B cell (primary cell): Measurements from ENCODE around the gene AHRR. TPM values are rescaled to one million over a fixed set of nuclear protein-coding genes. Genes with fewer than 3 reads are reported as not detected.

Experiments used
- ATAC-seq: fragments of 200-7000 bp; cut with Tn5 transposase; one replicate; pipeline ENCODE4 v1.10.0; 2021; ENCODE audit warnings: low read depth, mild to moderate bottlenecking, moderate number of reproducible peaks, moderate library complexity
- CTCF ChIA-PET: fragments of 350-600 bp; sonication (Branson Sonifier 250); formaldehyde crosslinking; loops from one replicate; lab custom pipeline; 2021; ENCODE audit warnings: antibody characterized with exemption, inconsistent platforms; lab: Charles Lee
- POLR2A ChIA-PET: fragments of 350-600 bp; sonication (Branson Sonifier 250); formaldehyde crosslinking; loops from one replicate; lab custom pipeline; 2021; ENCODE audit warnings: antibody characterized with exemption; lab: Charles Lee
- DNase-seq: peaks from one replicate; pipeline ENCODE4 v3.0.0; 2013
- H2AFZ ChIP-seq: 2 replicates; pipeline ENCODE4 v1.6.1; 2012; ENCODE audit warnings: mild to moderate bottlenecking, low read depth, low read length; ENCODE audit not compliant: insufficient read depth, poor library complexity, severe bottlenecking
- H3K27ac ChIP-seq, 2 donors: 1 replicate in 1 of 2; 2 replicates in 1 of 2; pipeline ENCODE4 v1.5.1; 2012 to 2013; ENCODE audit warnings: low read length in 2 of 2, mild to moderate bottlenecking in 2 of 2, moderate library complexity in 1 of 2
- H3K27me3 ChIP-seq, 4 experiments: fragments of 200-600 bp in 1 of 4; sonication (generic) in 1 of 4; replicated peaks in 1 of 4; 1 replicate in 2 of 4; 2 replicates in 2 of 4; pipeline versions ENCODE4 v1.6.1 to v1.7.0; 2013 to 2016; ENCODE audit warnings: low read length in 3 of 4, mild to moderate bottlenecking in 2 of 4, mixed read lengths in 1 of 4, moderate library complexity in 1 of 4; ENCODE audit not compliant: insufficient read depth in 4 of 4, control insufficient read depth in 3 of 4; ENCODE audit errors: control extremely low read depth in 1 of 4
- H3K36me3 ChIP-seq, 2 experiments: replicated peaks in 1 of 2; 1 replicate in 1 of 2; 2 replicates in 1 of 2; pipeline versions ENCODE4 v1.6.1 to v1.7.1; 2013; ENCODE audit warnings: low read length in 1 of 2; ENCODE audit not compliant: insufficient read depth in 2 of 2, control insufficient read depth in 1 of 2; ENCODE audit errors: control extremely low read depth in 1 of 2, extremely low read depth in 1 of 2
- H3K4me1 ChIP-seq, 2 donors: fragments of 200-600 bp in 1 of 2; sonication (generic) in 1 of 2; 1 replicate in 1 of 2; 2 replicates in 1 of 2; pipeline versions ENCODE4 v1.5.1 to v1.6.1; 2013 to 2017; ENCODE audit warnings: low read length in 2 of 2; ENCODE audit not compliant: control insufficient read depth in 2 of 2, insufficient read depth in 2 of 2
- H3K4me2 ChIP-seq: replicated peaks from 2 replicates; pipeline ENCODE3; 2012; ENCODE audit warnings: mild to moderate bottlenecking, low read depth, low read length; ENCODE audit not compliant: poor library complexity, severe bottlenecking
- H3K4me3 ChIP-seq, 5 experiments: fragments of 200-600 bp in 1 of 5; sonication (generic) in 1 of 5; 1 replicate in 3 of 5; 2 replicates in 2 of 5; pipeline versions ENCODE4 v1.5.1 to v1.7.0; 2011 to 2016; ENCODE audit warnings: low read length in 4 of 5, mild to moderate bottlenecking in 4 of 5, low read depth in 2 of 5, control low read depth in 1 of 5, moderate library complexity in 1 of 5; ENCODE audit not compliant: insufficient read depth in 1 of 5; ENCODE audit errors: control extremely low read depth in 1 of 5, extremely low read depth in 1 of 5
- H3K79me2 ChIP-seq: fragments of 200-600 bp; sonication (generic); one replicate; pipeline ENCODE4 v1.6.0; 2016; ENCODE audit warnings: low read length; ENCODE audit not compliant: control insufficient read depth, insufficient read depth
- H3K9ac ChIP-seq: fragments of 200-600 bp; sonication (generic); 2 replicates; pipeline ENCODE4 v1.6.1; 2017; ENCODE audit warnings: mild to moderate bottlenecking, low read length, moderate library complexity
- H3K9me3 ChIP-seq, 3 donors: one replicate each; pipeline versions ENCODE4 v1.6.1 to v1.7.1; 2013; ENCODE audit warnings: low read length in 2 of 3; ENCODE audit not compliant: control insufficient read depth in 2 of 3, insufficient read depth in 1 of 3; ENCODE audit errors: control extremely low read depth in 1 of 3
- H4K20me1 ChIP-seq: 2 replicates; pipeline ENCODE4 v1.6.0; 2012; ENCODE audit warnings: mild to moderate bottlenecking, low read length; ENCODE audit not compliant: insufficient read depth, control insufficient read depth, poor library complexity, severe bottlenecking
- H3K27ac Mint-ChIP-seq: one replicate; pipeline ENCODE4 v1.8.0; 2021; ENCODE audit warnings: mixed read lengths
- H3K27me3 Mint-ChIP-seq: one replicate; pipeline ENCODE4 v1.8.0; 2021; ENCODE audit warnings: mixed read lengths
- H3K4me1 Mint-ChIP-seq: one replicate; pipeline ENCODE4 v1.8.0; 2021; ENCODE audit warnings: mixed read lengths
- H3K4me3 Mint-ChIP-seq: one replicate; pipeline ENCODE4 v1.8.0; 2021; ENCODE audit warnings: mixed read lengths
- H3K9me3 Mint-ChIP-seq: one replicate; pipeline ENCODE4 v1.8.0; 2022; ENCODE audit warnings: mixed read lengths; ENCODE audit not compliant: insufficient read depth
- CTCF ChIP-seq: fragments of 200-600 bp; IDR thresholded peaks from one replicate; pipeline ENCODE4 v1.8.0; 2022; ENCODE audit warnings: antibody characterized with exemption, mild to moderate bottlenecking
- EZH2 ChIP-seq: IDR thresholded peaks from 2 replicates; pipeline ENCODE4 v1.6.1; 2012; ENCODE audit warnings: borderline replicate concordance, low read depth, mild to moderate bottlenecking, moderate library complexity, low read length; ENCODE audit not compliant: insufficient read depth, poor library complexity, severe bottlenecking
- WGBS: methylation state at CpG from one replicate; pipeline ENCODE4 v1.1.5; 2013; ENCODE audit warnings: missing lambda C conversion rate; ENCODE audit not compliant: insufficient coverage; 5-methylcytosine and 5-hydroxymethylcytosine counted together
- intact Hi-C: fragments of 100-400 bp; cut with micrococcal nuclease; formaldehyde crosslinking; loops from one replicate; pipeline ENCODE4 v1.10.0; 2022
- polyA plus RNA-seq: library from polyadenylated mRNA; depleted of rRNA; stranded (reverse); fragments of >200 nt; gene quantifications from 2 replicates; pipeline ENCODE4 v1.2.3, GENCODE V29; 2012
- total RNA-seq, 2 donors: library from RNA; stranded (reverse); fragments of 120-200 nt in 1 of 2; gene quantifications; 1 replicate in 1 of 2; 2 replicates in 1 of 2; pipeline versions ENCODE4 v1.2.3 to v1.2.4, GENCODE V29; 2013 to 2022

The AHRR gene
- total and polyA plus RNA-seq, 2 donors (not counting 1 experiment from before 2014, with no cell fraction given), result 0.13 to 1.7 TPM

- ChIA-PET CTCF (no interaction called here), POLR2A (no interaction called here)
- 96% methylated on average over 14 of the region's 14 CpGs for WGBS
- Mint-ChIP-seq H3K27ac (no peak overlapping the region), H3K27me3 (peaks cover 23% of the 10 kb centered on the region), H3K4me1 (peaks cover 31% of the 10 kb centered on the region), H3K9me3 (no peaks in the 10 kb centered on the region), H3K4me3 (no peak overlapping the region)
- no peak overlapping the region for H3K4me2 ChIP-seq
- H3K27ac ChIP-seq, result no peak overlapping the region
- peaks cover 27 to 30% of the 10 kb centered on the region in 2 donors for H3K4me1 ChIP-seq
- no peak for TF ChIP-seq CTCF
- TF ChIP-seq EZH2, result no peak
- intact Hi-C loops, result no loop called here
- peaks cover 0 to 8% (median 0%) of the 10 kb centered on the region in 3 donors for H3K9me3 ChIP-seq
- H3K79me2 ChIP-seq, result no peaks in the 10 kb centered on the region
- H3K9ac ChIP-seq, result no peak overlapping the region
- no peak for ATAC-seq
- no peaks in the 10 kb centered on the region for H4K20me1 ChIP-seq
- H2AFZ ChIP-seq, result no peak overlapping the region
- DNase-seq, result no peak
- H3K4me3 ChIP-seq, result no peak overlapping the region
- peaks cover 0 to 40% (median 10%) of the 10 kb centered on the region in 4 experiments for H3K27me3 ChIP-seq
- H3K36me3 ChIP-seq, result no peaks in the 10 kb centered on the region
Measured at GRCh38 chr5:370311-370958, 48.9 kb downstream of the AHRR start.

GRCh38 chr5:370959-371810 is 49.7 kb downstream of the AHRR start:
- H3K9me3 Mint-ChIP-seq, result no peaks in the 10 kb centered on the region
- H3K4me1 ChIP-seq, result peaks cover 27 to 30% of the 10 kb centered on the region in 2 donors
- H2AFZ ChIP-seq, result no peak overlapping the region
- ChIA-PET CTCF (no interaction called here), POLR2A (no interaction called here)
- no peak for ATAC-seq
- H3K9ac ChIP-seq, result no peak overlapping the region
- H3K27me3 ChIP-seq, result peaks cover 0 to 39% (median 10%) of the 10 kb centered on the region in 4 experiments
- H3K27me3 Mint-ChIP-seq, result peaks cover 23% of the 10 kb centered on the region
- 82% methylated on average over 17 of the region's 19 CpGs for WGBS
- no peak for TF ChIP-seq EZH2
- TF ChIP-seq CTCF, result no peak
- DNase-seq, result no peak
- intact Hi-C loops, result no loop called here
- H3K4me2 ChIP-seq, result no peak overlapping the region
- peaks cover 31% of the 10 kb centered on the region for H3K4me1 Mint-ChIP-seq
- H3K36me3 ChIP-seq, result no peaks in the 10 kb centered on the region
- H3K27ac Mint-ChIP-seq, result no peak overlapping the region
- peaks cover 0 to 4% (median 0%) of the 10 kb centered on the region in 3 donors for H3K9me3 ChIP-seq
- H4K20me1 ChIP-seq, result no peaks in the 10 kb centered on the region
- H3K79me2 ChIP-seq, result no peaks in the 10 kb centered on the region
- no peak overlapping the region for H3K4me3 Mint-ChIP-seq
- no peak overlapping the region for H3K27ac ChIP-seq
- no peak overlapping the region for H3K4me3 ChIP-seq
